Upper lobe of left lung (tissue), 4 donors: ENCODE results near the gene KLHL13.

Experiments used
- CTCF ChIP-seq, 6 experiments: fragments of 450-650 bp in 4 of 6; fragments of 200-600 bp in 2 of 6; sonication (generic) in 2 of 6; IDR thresholded peaks; one replicate each; pipeline ENCODE4 v1.5.1; 2016 to 2019; ENCODE audit warnings: antibody characterized with exemption in 6 of 6
- EP300 ChIP-seq, 4 donors: sonication (generic); formaldehyde crosslinking; IDR thresholded peaks; one replicate each; pipeline ENCODE4 v1.5.1; 2017; ENCODE audit warnings: antibody characterized with exemption in 4 of 4, control low read depth in 2 of 4
- POLR2A ChIP-seq, 4 donors: fragments of 450-650 bp; IDR thresholded peaks; one replicate each; pipeline ENCODE4 v1.5.1; 2016 to 2017; ENCODE audit warnings: antibody characterized with exemption in 4 of 4, mild to moderate bottlenecking in 2 of 4
- POLR2AphosphoS5 ChIP-seq, 2 donors: sonication (generic); formaldehyde crosslinking; IDR thresholded peaks; one replicate each; pipeline ENCODE4 v1.5.1; 2017; ENCODE audit warnings: antibody characterized with exemption in 2 of 2

- TF ChIP-seq CTCF (IDR thresholded peaks at IDR 0.05) (no peak), POLR2A (IDR thresholded peaks at IDR 0.05) (no peak), EP300 (IDR thresholded peaks at IDR 0.05) (no peak), POLR2AphosphoS5 (IDR thresholded peaks at IDR 0.05) (no peak)
These were observed 49.6 kb downstream of the KLHL13 start for GRCh38 chrX:118066867-118067515.
